Osteoblast (primary cell): ENCODE results near the gene MSANTD3. TPM values are rescaled to one million over a fixed set of nuclear protein-coding genes. Genes with fewer than 3 reads are reported as not detected.
"Not testable (repeated sequence)": the region's sequence is repeated elsewhere in the genome, so short reads cannot be mapped to it uniquely, and the experiment has no call there.

Experiments
- DNase-seq: peaks from one replicate; pipeline ENCODE4 v3.0.0; 2011; ENCODE audit warnings: low spot score, mixed read lengths; ENCODE audit not compliant: insufficient read length; ENCODE audit errors: missing footprints
- H2AFZ ChIP-seq: 2 replicates; pipeline ENCODE4 v1.6.0; 2011; ENCODE audit warnings: mild to moderate bottlenecking, low read length
- H3K27ac ChIP-seq: 2 replicates; pipeline ENCODE4 v1.5.1; 2011; ENCODE audit warnings: mild to moderate bottlenecking, low read depth, low read length, moderate library complexity
- H3K27me3 ChIP-seq: 2 replicates; pipeline ENCODE4 v1.6.0; 2012; ENCODE audit warnings: mild to moderate bottlenecking, control low read depth, inconsistent platforms, low read length, moderate library complexity; ENCODE audit not compliant: insufficient read depth
- H3K36me3 ChIP-seq: 2 replicates; pipeline ENCODE4 v1.5.1; 2011; ENCODE audit warnings: mild to moderate bottlenecking, low read length, control low read depth, moderate library complexity; ENCODE audit not compliant: insufficient read depth
- H3K4me1 ChIP-seq: 2 replicates; pipeline ENCODE4 v1.5.1; 2011; ENCODE audit warnings: mild to moderate bottlenecking, low read length, control low read depth, moderate library complexity; ENCODE audit not compliant: insufficient read depth
- H3K4me2 ChIP-seq: 2 replicates; pipeline ENCODE4 v1.6.0; 2011; ENCODE audit warnings: mild to moderate bottlenecking, low read length; ENCODE audit not compliant: insufficient read depth
- H3K4me3 ChIP-seq: fragments of 200-600 bp; sonication (generic); 3 replicates; pipeline ENCODE4 v1.5.1; 2012; ENCODE audit warnings: mild to moderate bottlenecking, low read length, inconsistent platforms; ENCODE audit not compliant: insufficient read depth
- H3K79me2 ChIP-seq: 2 replicates; pipeline ENCODE4 v1.6.0; 2012; ENCODE audit warnings: mild to moderate bottlenecking, low read length, control low read depth, inconsistent platforms; ENCODE audit not compliant: insufficient read depth
- H3K9me3 ChIP-seq: 2 replicates; pipeline ENCODE4 v1.5.1; 2011; ENCODE audit warnings: low read depth, low read length, control low read depth
- H4K20me1 ChIP-seq: 2 replicates; pipeline ENCODE4 v1.6.0; 2012; ENCODE audit warnings: mild to moderate bottlenecking, low read length, control low read depth; ENCODE audit not compliant: insufficient read depth
- total RNA-seq: library from RNA; depleted of rRNA; stranded (reverse); fragments of >200 nt; gene quantifications from 2 replicates; pipeline ENCODE4 v1.2.3, GENCODE V29; 2012
- TF ChIP-seq, protein P1 (sequence below): IDR thresholded peaks from 2 replicates; pipeline ENCODE4 v1.5.1; 2011; ENCODE audit warnings: mild to moderate bottlenecking, low read depth, low read length, moderate library complexity; ENCODE audit errors: extremely low read depth

MSANTD3 gene
- total RNA-seq, 1 donor, result 67.3 TPM

- no peak overlapping the region for H3K4me2 ChIP-seq
- no peak overlapping the region for H2AFZ ChIP-seq
- H3K27ac ChIP-seq, result no peak overlapping the region
- H3K9me3 ChIP-seq, result no peaks in the 10 kb centered on the region
- H3K4me1 ChIP-seq, result peaks cover 4% of the 10 kb centered on the region
- peaks cover 3% of the 10 kb centered on the region for H3K27me3 ChIP-seq
- no peaks in the 10 kb centered on the region for H3K79me2 ChIP-seq
- TF ChIP-seq, protein P1, sequence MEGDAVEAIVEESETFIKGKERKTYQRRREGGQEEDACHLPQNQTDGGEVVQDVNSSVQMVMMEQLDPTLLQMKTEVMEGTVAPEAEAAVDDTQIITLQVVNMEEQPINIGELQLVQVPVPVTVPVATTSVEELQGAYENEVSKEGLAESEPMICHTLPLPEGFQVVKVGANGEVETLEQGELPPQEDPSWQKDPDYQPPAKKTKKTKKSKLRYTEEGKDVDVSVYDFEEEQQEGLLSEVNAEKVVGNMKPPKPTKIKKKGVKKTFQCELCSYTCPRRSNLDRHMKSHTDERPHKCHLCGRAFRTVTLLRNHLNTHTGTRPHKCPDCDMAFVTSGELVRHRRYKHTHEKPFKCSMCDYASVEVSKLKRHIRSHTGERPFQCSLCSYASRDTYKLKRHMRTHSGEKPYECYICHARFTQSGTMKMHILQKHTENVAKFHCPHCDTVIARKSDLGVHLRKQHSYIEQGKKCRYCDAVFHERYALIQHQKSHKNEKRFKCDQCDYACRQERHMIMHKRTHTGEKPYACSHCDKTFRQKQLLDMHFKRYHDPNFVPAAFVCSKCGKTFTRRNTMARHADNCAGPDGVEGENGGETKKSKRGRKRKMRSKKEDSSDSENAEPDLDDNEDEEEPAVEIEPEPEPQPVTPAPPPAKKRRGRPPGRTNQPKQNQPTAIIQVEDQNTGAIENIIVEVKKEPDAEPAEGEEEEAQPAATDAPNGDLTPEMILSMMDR, result no peak
- no peaks in the 10 kb centered on the region for H4K20me1 ChIP-seq
- no peak overlapping the region for H3K4me3 ChIP-seq
- DNase-seq, result no peak
- no peaks in the 10 kb centered on the region for H3K36me3 ChIP-seq
Measured at GRCh38 chr9:100413839-100414420, 13.0 kb upstream of the MSANTD3 start.

- Histone ChIP-seq H3K27me3 (peaks cover 5% of the 10 kb centered on the region), H3K4me2 (no peak overlapping the region), H2AFZ (no peak overlapping the region), H3K4me1 (no peaks in the 10 kb centered on the region), H4K20me1 (no peaks in the 10 kb centered on the region), H3K36me3 (no peaks in the 10 kb centered on the region), H3K27ac (no peak overlapping the region), H3K4me3 (no peak overlapping the region), H3K79me2 (no peaks in the 10 kb centered on the region), H3K9me3 (no peaks in the 10 kb centered on the region)
- TF ChIP-seq, protein P1, result no peak
- no peak for DNase-seq
Measured at GRCh38 chr9:100417815-100418214, 9.1 kb upstream of the MSANTD3 start.

DNA sequence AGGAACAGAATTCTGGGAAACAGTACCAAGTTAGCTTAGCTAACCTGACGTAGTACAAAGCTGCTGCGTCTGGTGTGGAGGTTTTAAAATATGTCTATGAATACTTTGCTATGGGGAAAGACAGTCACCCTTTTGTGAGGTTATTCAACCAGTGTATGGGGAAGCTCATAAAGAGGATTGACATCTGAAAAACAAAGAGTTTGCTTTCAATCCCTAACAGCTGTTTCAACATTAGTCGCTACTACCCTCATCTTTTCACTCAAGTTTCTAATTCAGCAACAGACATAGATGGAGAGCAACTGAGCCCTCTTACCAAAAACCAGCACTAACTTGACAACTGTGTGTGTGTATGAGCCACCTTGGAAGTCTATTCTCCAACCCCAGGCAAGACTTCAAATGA lies 7.8 kb upstream of the MSANTD3 start:
- Histone ChIP-seq H3K4me2 (no peak overlapping the region), H3K9me3 (no peaks in the 10 kb centered on the region), H3K36me3 (no peaks in the 10 kb centered on the region), H2AFZ (no peak overlapping the region), H4K20me1 (no peaks in the 10 kb centered on the region), H3K27ac (no peak overlapping the region), H3K4me3 (no peak overlapping the region), H3K4me1 (no peaks in the 10 kb centered on the region), H3K27me3 (peaks cover 5% of the 10 kb centered on the region), H3K79me2 (no peaks in the 10 kb centered on the region)
- no peak for DNase-seq
- TF ChIP-seq, protein P1, result no peak

GRCh38 chr9:100421116-100421515 lies 5.8 kb upstream of the MSANTD3 start:
- H3K9me3 ChIP-seq, H3K27ac ChIP-seq, H3K79me2 ChIP-seq, H4K20me1 ChIP-seq, H3K36me3 ChIP-seq, H3K27me3 ChIP-seq, H3K4me3 ChIP-seq, H2AFZ ChIP-seq, H3K4me2 ChIP-seq, DNase-seq, H3K4me1 ChIP-seq: not testable (repeated sequence)
